ENCODE measurements around the gene PRR30.

Gene PRR30

GRCh38 chr2:27109083-27109482 is 30.1 kb downstream of the PRR30 start:
- H3K27ac ChIP-seq (replicated peaks): no peak overlapping the region
- H3K27me3 ChIP-seq (ENCODE audit: insufficient read depth, poor library complexity, severe bottlenecking): no peaks in the 10 kb centered on the region
- no peak overlapping the region for H3K4me3 ChIP-seq (replicated peaks; ENCODE audit: insufficient read depth, low read length)
- TF ChIP-seq CTCF (IDR thresholded peaks at IDR 0.05; ENCODE audit: insufficient read depth, low read length): no peak
- TF ChIP-seq POLR2AphosphoS5 (IDR thresholded peaks at IDR 0.05; ENCODE audit: low read depth): no peak
- TF ChIP-seq REST (IDR thresholded peaks at IDR 0.05; ENCODE audit: insufficient replicate concordance, low read depth): no peak
- TF ChIP-seq GABPA (IDR thresholded peaks at IDR 0.05; ENCODE audit: low read depth): no peak
- no peak for TF ChIP-seq SPI1 (IDR thresholded peaks at IDR 0.05; ENCODE audit: borderline replicate concordance, low read depth)
- DNase-seq (ENCODE audit: low read depth in 1 of 2, low spot score in 1 of 2): no peak

GRCh38 chr2:27108221-27108620 is 31.0 kb downstream of the PRR30 start:
- no peaks in the 10 kb centered on the region for H3K27me3 ChIP-seq (ENCODE audit: insufficient read depth, poor library complexity, severe bottlenecking)
- no peak overlapping the region for H3K4me3 ChIP-seq (replicated peaks; ENCODE audit: insufficient read depth, low read length)
- DNase-seq (ENCODE audit: low read depth in 1 of 2, low spot score in 1 of 2): no peak
- TF ChIP-seq SPI1 (IDR thresholded peaks at IDR 0.05; ENCODE audit: borderline replicate concordance, low read depth) (no peak), GABPA (IDR thresholded peaks at IDR 0.05; ENCODE audit: low read depth) (no peak), POLR2AphosphoS5 (IDR thresholded peaks at IDR 0.05; ENCODE audit: low read depth) (no peak)
- H3K27ac ChIP-seq (replicated peaks): no peak overlapping the region

GRCh38 chr2:27105981-27106380 is 33.2 kb downstream of the PRR30 start:
- no peak overlapping the region for H3K27ac ChIP-seq (replicated peaks)
- H3K4me3 ChIP-seq (replicated peaks; ENCODE audit: insufficient read depth, low read length): no peak overlapping the region
- TF ChIP-seq REST (IDR thresholded peaks at IDR 0.05; ENCODE audit: insufficient replicate concordance, low read depth) (no peak), GABPA (IDR thresholded peaks at IDR 0.05; ENCODE audit: low read depth) (no peak), SPI1 (IDR thresholded peaks at IDR 0.05; ENCODE audit: borderline replicate concordance, low read depth) (no peak), CTCF (IDR thresholded peaks at IDR 0.05; ENCODE audit: insufficient read depth, low read length) (no peak), POLR2AphosphoS5 (IDR thresholded peaks at IDR 0.05; ENCODE audit: low read depth) (no peak)
- DNase-seq (ENCODE audit: low read depth in 1 of 2, low spot score in 1 of 2): no peak
- no peaks in the 10 kb centered on the region for H3K27me3 ChIP-seq (ENCODE audit: insufficient read depth, poor library complexity, severe bottlenecking)

GRCh38 chr2:27102329-27102728 is 36.9 kb downstream of the PRR30 start:
- TF ChIP-seq CTCF (IDR thresholded peaks at IDR 0.05; ENCODE audit: insufficient read depth, low read length) (no peak), SPI1 (IDR thresholded peaks at IDR 0.05; ENCODE audit: borderline replicate concordance, low read depth) (no peak), POLR2AphosphoS5 (IDR thresholded peaks at IDR 0.05; ENCODE audit: low read depth) (no peak)
- no peak for DNase-seq (ENCODE audit: low read depth in 1 of 2, low spot score in 1 of 2)
- H3K4me3 ChIP-seq (replicated peaks; ENCODE audit: insufficient read depth, low read length): no peak overlapping the region
- H3K27ac ChIP-seq (replicated peaks): no peak overlapping the region
- no peaks in the 10 kb centered on the region for H3K27me3 ChIP-seq (ENCODE audit: insufficient read depth, poor library complexity, severe bottlenecking)

Measured in HL-60 (cell line).